OCI-LY1 (cell line): ENCODE results near the gene CDC42BPB.

Experiments
- CTCF ChIP-seq: fragments of 200-600 bp; sonication (generic), shearing (Covaris generic); IDR thresholded peaks from 2 replicates; pipeline ENCODE4 v1.5.1; 2017; ENCODE audit warnings: mild to moderate bottlenecking, antibody characterized with exemption, low read length, moderate library complexity, mixed read lengths
- EZH2 ChIP-seq: fragments of 200-600 bp; sonication (generic), shearing (Covaris generic); IDR thresholded peaks from 2 replicates; pipeline ENCODE4 v1.8.0; 2017; ENCODE audit warnings: borderline replicate concordance, mixed run types, mild to moderate bottlenecking, antibody characterized with exemption, low read length, moderate library complexity, mixed read lengths

DNA sequence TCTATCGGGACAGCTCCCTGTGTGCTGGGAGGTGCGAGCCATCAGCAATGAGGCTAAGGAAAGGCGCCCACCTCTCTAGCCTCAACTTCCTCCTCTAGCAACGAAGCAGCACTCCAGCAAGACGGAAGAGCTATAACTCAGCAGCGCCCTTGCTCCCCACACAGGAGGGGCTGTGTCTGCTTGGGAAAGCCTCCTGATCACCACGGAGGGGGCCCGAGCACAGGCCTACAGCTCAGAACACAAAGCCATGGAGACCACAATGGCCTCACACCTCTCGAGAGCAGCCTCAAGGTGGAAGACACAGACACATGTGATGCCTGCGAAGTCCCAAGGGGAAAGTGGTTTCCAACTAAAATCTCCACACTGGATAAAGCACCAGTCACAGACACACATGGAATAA lies 60.4 kb downstream of the CDC42BPB start:
- no peak for TF ChIP-seq CTCF
- no peak for TF ChIP-seq EZH2
